ENCODE data around the gene XPOT.

XPOT gene

GRCh38 chr12:64456119-64456518 is 51.9 kb downstream of the XPOT start:
- H3K4me3 ChIP-seq (ENCODE audit: low read depth in 1 of 2, low read length in 2 of 2): no peak overlapping the region
- H3K27ac ChIP-seq (ENCODE audit: low read length): peak overlapping the region; percentile 1; the same call in 1 of the 2 replicates
- ATAC-seq (ENCODE audit: insufficient read depth, low read depth): peak; percentile 59
- no peaks in the 10 kb centered on the region for H4K20me1 ChIP-seq (ENCODE audit: insufficient read depth, low read length)
- peaks cover 91% of the 10 kb centered on the region for H3K79me2 ChIP-seq (ENCODE audit: insufficient read depth, low read length)
- H3K9me3 ChIP-seq (ENCODE audit: insufficient read depth, low read length, severe bottlenecking): no peaks in the 10 kb centered on the region
- no peak overlapping the region for H2AFZ ChIP-seq (ENCODE audit: low read depth, low read length)
- H3K4me1 ChIP-seq (ENCODE audit: insufficient read depth, low read length): peaks cover 59% of the 10 kb centered on the region
- peaks cover 10% of the 10 kb centered on the region for H3K36me3 ChIP-seq (ENCODE audit: insufficient read depth, low read length)
- H3K4me2 ChIP-seq (ENCODE audit: insufficient read depth, low read length): no peak overlapping the region
- H3K9ac ChIP-seq (ENCODE audit: low read depth, low read length): no peak overlapping the region
- peak; percentile 41 for DNase-seq
- H3K27me3 ChIP-seq (ENCODE audit: insufficient read depth, low read length, poor library complexity): no peaks in the 10 kb centered on the region
- TF ChIP-seq EZH2 (IDR thresholded peaks at IDR 0.05; ENCODE audit: borderline replicate concordance, low read depth, low read length, severe bottlenecking): no peak
- no peak for TF ChIP-seq CTCF (IDR thresholded peaks at IDR 0.05; ENCODE audit: borderline replicate concordance, extremely low read depth, low read length, poor library complexity, severe bottlenecking)

- H3K9me3 ChIP-seq (ENCODE audit: insufficient read depth, low read length, severe bottlenecking): no peaks in the 10 kb centered on the region
- TF ChIP-seq EZH2 (IDR thresholded peaks at IDR 0.05; ENCODE audit: borderline replicate concordance, low read depth, low read length, severe bottlenecking) (no peak), CTCF (IDR thresholded peaks at IDR 0.05; ENCODE audit: borderline replicate concordance, extremely low read depth, low read length, poor library complexity, severe bottlenecking) (no peak)
- H3K79me2 ChIP-seq (ENCODE audit: insufficient read depth, low read length): peaks cover 90% of the 10 kb centered on the region
- peaks cover 15% of the 10 kb centered on the region for H3K36me3 ChIP-seq (ENCODE audit: insufficient read depth, low read length)
- no peaks in the 10 kb centered on the region for H4K20me1 ChIP-seq (ENCODE audit: insufficient read depth, low read length)
- H3K27me3 ChIP-seq (ENCODE audit: insufficient read depth, low read length, poor library complexity): no peaks in the 10 kb centered on the region
- H3K4me1 ChIP-seq (ENCODE audit: insufficient read depth, low read length): peaks cover 54% of the 10 kb centered on the region
- H3K4me3 ChIP-seq (ENCODE audit: low read depth in 1 of 2, low read length in 2 of 2): no peak overlapping the region
- 0 out of 2 replicates have a peak overlapping the region, but pooled peaks have one; percentile 3 for H3K27ac ChIP-seq (ENCODE audit: low read length)
- no peak for ATAC-seq (ENCODE audit: insufficient read depth, low read depth)
- no peak overlapping the region for H2AFZ ChIP-seq (ENCODE audit: low read depth, low read length)
- no peak for DNase-seq
- H3K9ac ChIP-seq (ENCODE audit: low read depth, low read length): no peak overlapping the region
- H3K4me2 ChIP-seq (ENCODE audit: insufficient read depth, low read length): peak overlapping the region; percentile 29; the same call in 1 of the 2 replicates
These were observed 52.8 kb downstream of the XPOT start for GRCh38 chr12:64457032-64457431.

GRCh38 chr12:64457466-64457865 is 53.3 kb downstream of the XPOT start:
- H3K27me3 ChIP-seq (ENCODE audit: insufficient read depth, low read length, poor library complexity): no peaks in the 10 kb centered on the region

More at GRCh38 chr12:64457466-64457865, 53.3 kb downstream of the XPOT start:
- H3K4me2 ChIP-seq (ENCODE audit: insufficient read depth, low read length): peak overlapping the region; percentile 29; the same call in 1 of the 2 replicates
- no peaks in the 10 kb centered on the region for H4K20me1 ChIP-seq (ENCODE audit: insufficient read depth, low read length)
- H3K9me3 ChIP-seq (ENCODE audit: insufficient read depth, low read length, severe bottlenecking): no peaks in the 10 kb centered on the region
- DNase-seq (no peak), ATAC-seq (ENCODE audit: insufficient read depth, low read depth) (no peak)
- H3K4me1 ChIP-seq (ENCODE audit: insufficient read depth, low read length): peaks cover 54% of the 10 kb centered on the region
- H3K36me3 ChIP-seq (ENCODE audit: insufficient read depth, low read length): peaks cover 16% of the 10 kb centered on the region
- TF ChIP-seq EZH2 (IDR thresholded peaks at IDR 0.05; ENCODE audit: borderline replicate concordance, low read depth, low read length, severe bottlenecking) (no peak), CTCF (IDR thresholded peaks at IDR 0.05; ENCODE audit: borderline replicate concordance, extremely low read depth, low read length, poor library complexity, severe bottlenecking) (no peak)
- H3K27ac ChIP-seq (ENCODE audit: low read length): 0 out of 2 replicates have a peak overlapping the region, but pooled peaks have one; percentile 3
- no peak overlapping the region for H3K9ac ChIP-seq (ENCODE audit: low read depth, low read length)
- H3K4me3 ChIP-seq (ENCODE audit: low read depth in 1 of 2, low read length in 2 of 2): no peak overlapping the region
- H2AFZ ChIP-seq (ENCODE audit: low read depth, low read length): no peak overlapping the region
- peaks cover 86% of the 10 kb centered on the region for H3K79me2 ChIP-seq (ENCODE audit: insufficient read depth, low read length)

Data from DND-41 (cell line).